Measurements from ENCODE around the gene TSEN34.

DNA sequence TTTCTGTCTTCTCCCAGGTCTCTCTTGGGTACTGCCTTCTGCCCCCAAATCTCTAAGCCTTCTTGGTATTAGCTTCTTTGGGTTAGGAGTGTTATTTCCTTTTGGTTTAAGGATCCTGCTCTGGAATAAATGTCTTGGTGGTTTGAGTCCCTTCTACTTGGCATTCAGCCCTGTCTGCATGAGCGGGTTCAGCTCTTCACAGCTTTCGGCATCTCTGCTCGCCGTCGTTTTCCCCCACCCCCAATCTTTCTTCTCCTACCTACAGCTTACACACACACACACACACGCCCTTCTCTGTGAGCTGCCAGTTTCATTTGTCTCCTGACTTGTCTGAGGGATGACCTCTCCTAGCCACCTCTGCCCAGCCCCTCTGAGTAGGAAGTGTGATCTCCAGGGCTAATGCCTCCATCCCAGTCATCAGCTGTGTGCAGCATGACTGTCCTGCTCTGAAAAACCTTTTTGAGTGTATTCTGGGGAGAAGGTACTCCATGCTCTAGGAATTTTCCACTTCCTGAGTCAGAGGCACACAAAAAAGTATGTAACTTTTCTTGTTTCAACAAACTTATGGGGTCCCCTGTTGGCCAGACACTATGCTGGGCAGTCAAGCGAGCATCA lies 48.8 kb upstream of the TSEN34 start:
- no peak for TF ChIP-seq EZH2phosphoT487 (IDR thresholded peaks at IDR 0.05; ENCODE audit: low read depth, severe bottlenecking, unreplicated experiment)
- TF ChIP-seq, protein P1, sequence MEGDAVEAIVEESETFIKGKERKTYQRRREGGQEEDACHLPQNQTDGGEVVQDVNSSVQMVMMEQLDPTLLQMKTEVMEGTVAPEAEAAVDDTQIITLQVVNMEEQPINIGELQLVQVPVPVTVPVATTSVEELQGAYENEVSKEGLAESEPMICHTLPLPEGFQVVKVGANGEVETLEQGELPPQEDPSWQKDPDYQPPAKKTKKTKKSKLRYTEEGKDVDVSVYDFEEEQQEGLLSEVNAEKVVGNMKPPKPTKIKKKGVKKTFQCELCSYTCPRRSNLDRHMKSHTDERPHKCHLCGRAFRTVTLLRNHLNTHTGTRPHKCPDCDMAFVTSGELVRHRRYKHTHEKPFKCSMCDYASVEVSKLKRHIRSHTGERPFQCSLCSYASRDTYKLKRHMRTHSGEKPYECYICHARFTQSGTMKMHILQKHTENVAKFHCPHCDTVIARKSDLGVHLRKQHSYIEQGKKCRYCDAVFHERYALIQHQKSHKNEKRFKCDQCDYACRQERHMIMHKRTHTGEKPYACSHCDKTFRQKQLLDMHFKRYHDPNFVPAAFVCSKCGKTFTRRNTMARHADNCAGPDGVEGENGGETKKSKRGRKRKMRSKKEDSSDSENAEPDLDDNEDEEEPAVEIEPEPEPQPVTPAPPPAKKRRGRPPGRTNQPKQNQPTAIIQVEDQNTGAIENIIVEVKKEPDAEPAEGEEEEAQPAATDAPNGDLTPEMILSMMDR (IDR thresholded peaks at IDR 0.05; ENCODE audit: poor library complexity) = no peak

All from hepatocyte (in vitro differentiated cells).